Lower leg skin (tissue), 3 donors: ENCODE measurements around the gene CLPTM1.

Source experiments
- POLR2A ChIP-seq, 2 donors: fragments of 450-650 bp; IDR thresholded peaks; one replicate each; pipeline ENCODE4 v1.6.1; 2016 to 2017; ENCODE audit warnings: antibody characterized with exemption in 2 of 2, mild to moderate bottlenecking in 1 of 2, moderate library complexity in 1 of 2
- TF ChIP-seq, protein P1 (sequence below), 3 donors: fragments of 450-650 bp; IDR thresholded peaks; one replicate each; pipeline ENCODE4 v1.5.1; 2016; ENCODE audit warnings: antibody characterized with exemption in 3 of 3, mild to moderate bottlenecking in 3 of 3, moderate library complexity in 2 of 3

DNA sequence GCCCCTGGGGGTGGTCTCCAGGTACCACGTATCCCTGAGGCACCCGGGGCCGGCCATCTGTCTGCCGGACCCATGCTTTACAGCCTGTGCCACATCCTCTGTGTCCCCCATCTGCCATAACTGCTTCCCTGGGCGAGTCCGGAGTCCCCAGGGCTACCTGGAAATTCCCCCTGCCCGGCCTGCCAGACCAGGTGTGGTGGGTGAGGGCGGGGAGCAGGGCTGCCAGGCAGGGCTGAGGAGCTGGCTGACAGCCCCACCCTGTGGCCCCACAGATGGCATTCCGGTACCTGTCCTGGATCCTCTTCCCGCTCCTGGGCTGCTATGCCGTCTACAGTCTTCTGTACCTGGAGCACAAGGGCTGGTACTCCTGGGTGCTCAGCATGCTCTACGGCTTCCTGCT is 35.8 kb downstream of the CLPTM1 start:
- no peak for TF ChIP-seq POLR2A (IDR thresholded peaks at IDR 0.05)
- TF ChIP-seq, protein P1, sequence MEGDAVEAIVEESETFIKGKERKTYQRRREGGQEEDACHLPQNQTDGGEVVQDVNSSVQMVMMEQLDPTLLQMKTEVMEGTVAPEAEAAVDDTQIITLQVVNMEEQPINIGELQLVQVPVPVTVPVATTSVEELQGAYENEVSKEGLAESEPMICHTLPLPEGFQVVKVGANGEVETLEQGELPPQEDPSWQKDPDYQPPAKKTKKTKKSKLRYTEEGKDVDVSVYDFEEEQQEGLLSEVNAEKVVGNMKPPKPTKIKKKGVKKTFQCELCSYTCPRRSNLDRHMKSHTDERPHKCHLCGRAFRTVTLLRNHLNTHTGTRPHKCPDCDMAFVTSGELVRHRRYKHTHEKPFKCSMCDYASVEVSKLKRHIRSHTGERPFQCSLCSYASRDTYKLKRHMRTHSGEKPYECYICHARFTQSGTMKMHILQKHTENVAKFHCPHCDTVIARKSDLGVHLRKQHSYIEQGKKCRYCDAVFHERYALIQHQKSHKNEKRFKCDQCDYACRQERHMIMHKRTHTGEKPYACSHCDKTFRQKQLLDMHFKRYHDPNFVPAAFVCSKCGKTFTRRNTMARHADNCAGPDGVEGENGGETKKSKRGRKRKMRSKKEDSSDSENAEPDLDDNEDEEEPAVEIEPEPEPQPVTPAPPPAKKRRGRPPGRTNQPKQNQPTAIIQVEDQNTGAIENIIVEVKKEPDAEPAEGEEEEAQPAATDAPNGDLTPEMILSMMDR (IDR thresholded peaks at IDR 0.05) = no peak
